Stimulated activated CD8-positive, alpha-beta memory T cell treated with anti-CD3 and anti-CD28 coated beads, Interleukin-4, amount 100 ng/mL, for 4 hours (primary cell): Measurements from ENCODE around the gene CNGA2.

Source experiments
- DNase-seq, 2 donors: peaks; one replicate each; pipeline ENCODE4 v3.0.0-alpha.2; 2020; ENCODE audit warnings: low read depth in 2 of 2, low spot score in 1 of 2

CNGA2 gene

DNA sequence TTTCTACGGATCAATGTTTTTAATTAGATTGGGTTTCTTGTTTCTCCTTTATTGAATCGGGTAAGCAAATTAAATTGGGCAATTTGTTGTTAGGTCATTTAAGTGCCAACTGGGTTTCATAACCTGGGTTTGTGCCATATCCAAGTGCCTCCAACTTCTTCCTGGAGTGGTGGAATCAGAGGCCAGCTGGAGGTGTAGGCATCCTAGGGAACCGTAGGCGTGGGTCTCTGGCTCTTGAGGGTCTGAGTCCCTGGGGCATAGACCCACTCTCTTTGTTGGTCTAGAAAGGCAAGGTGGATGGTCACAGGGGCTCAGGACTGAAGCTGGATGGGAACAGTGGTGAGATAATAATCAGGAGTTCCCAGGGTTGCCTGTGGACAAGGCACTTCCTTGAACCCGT, 18.3 kb downstream of the CNGA2 start:
- no peak for DNase-seq

DNA sequence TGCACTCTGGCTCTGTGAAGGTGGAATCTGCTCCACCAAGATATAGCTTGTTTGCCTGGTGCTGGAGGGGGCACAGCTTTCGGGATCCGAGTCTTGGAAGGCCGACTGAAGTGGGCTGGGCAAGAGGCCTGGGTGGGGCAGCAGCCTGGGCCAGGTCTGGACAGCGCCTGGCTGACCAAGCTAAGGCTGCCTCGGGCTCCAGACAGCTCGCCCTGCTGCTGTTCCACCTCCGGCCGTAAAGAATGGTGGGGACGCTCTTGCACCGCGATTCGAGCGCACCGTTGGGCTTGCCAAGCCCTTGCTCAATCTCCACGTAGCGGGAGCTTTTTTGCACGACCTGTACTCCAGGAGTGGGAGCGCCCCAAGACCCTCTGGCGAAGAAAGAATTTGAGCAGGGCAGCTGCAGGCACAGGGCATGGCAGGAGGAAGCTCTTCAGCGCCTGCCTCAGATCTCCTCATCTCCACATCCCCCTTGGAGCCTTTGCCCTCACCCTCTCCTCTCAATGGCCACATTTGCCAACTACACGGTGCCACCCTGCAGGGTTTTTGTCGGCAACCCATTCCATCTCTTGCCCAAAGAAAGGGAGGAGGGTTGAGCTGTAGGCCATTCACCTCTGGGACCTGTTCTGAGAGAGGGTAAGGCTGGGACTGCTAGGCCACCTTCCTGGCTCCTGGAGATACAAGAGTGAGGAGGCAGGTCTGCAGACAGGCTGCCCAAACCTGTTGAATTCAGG, 18.9 kb downstream of the CNGA2 start:
- DNase-seq, result no peak

DNA sequence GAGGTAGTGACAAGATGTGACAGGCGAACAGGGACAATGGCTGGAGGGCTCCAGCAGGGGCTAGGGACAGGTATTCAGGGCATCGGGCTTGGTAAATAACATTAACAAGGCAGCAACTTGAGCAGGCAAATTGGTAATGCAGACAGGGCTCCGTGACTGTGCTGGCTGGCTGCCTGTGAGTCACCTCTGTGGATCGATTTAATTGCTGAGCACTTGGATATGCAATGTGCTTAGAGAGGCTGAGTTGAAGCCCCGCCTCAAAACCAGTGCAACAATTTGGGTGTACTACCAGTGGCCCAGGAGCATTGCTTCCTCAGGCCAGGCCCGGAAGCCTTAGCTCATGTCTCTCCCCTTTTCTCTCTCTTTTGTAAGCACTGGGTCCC, 19.5 kb downstream of the CNGA2 start:
- no peak for DNase-seq

DNA sequence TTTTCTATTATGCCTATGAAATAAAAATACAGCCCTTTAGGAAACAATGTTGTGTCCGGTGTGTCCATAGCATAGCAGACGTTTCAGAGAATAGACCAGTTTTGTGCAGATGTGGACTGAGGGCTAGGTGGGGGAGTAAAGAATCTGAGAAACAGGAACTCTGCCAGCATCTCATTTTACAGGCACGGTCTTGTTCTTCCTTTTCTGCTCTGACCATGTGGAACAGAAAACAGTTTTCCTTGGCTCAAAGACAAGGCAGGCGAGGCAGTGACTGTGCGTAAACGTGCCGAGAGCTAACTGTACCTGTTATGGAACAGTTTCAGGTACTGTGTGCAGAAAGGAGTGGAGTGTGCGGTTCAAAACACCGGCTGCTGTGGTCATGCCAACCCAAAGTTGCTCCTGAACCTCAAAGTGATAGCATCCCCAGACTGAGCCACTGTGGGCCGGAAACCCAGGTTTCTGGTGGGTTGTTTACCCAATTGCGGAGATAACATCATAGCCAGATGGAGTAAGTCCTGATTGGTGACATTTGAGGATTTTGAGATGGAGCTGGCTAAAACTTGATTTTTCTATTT, 20.2 kb downstream of the CNGA2 start:
- no peak for DNase-seq

DNA sequence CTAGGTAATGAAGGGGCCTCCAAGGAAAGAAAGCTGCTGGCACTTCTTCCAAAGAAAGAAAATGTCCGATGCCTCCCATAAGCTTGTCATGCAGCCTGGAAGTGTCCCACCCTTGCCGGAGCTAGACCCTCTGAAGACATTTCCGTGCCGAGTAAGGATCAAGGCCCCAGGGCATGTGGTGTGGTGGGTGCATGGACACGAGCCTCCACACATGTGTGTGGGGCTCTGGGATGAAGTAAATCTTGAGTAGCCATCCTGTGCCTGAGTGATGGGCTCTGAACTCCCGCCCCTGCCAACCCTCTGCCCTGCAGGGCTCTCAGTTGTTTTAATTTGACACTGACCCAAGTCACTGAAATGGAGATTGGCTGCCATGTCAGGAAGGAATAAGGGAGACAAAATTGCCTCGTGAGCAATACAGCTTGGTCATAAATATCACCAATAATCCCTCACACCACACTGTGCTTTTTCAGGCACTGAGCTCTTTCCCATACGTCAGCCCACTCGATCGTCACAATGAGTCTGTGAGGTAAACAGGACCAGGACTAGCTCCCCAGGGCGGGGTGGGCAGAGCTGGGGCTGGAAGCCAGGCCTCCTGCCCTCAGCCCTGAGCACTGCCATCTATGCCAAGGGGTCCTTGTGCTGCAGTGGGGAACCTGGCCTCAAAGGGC, 24.6 kb downstream of the CNGA2 start:
- DNase-seq, result no peak

DNA sequence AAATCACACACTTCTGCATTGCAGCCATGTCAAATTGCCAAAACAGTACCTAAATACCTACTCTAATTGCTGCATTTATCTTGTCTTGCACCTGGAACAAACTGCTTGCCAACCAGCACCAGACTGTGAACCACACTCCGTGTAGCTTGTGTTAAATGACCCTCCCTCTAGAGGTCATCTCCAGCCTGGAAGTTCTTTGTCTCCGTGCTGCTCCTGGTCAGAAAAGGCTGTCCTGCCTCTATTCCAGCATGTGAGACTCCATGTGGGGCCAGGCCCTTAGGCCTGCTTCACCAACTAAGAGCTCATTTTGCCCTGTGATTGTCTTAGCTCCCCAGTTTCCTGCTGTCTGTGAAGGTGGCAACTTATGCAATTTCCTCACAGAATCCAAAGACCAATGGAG, 28.3 kb downstream of the CNGA2 start:
- no peak for DNase-seq

DNA sequence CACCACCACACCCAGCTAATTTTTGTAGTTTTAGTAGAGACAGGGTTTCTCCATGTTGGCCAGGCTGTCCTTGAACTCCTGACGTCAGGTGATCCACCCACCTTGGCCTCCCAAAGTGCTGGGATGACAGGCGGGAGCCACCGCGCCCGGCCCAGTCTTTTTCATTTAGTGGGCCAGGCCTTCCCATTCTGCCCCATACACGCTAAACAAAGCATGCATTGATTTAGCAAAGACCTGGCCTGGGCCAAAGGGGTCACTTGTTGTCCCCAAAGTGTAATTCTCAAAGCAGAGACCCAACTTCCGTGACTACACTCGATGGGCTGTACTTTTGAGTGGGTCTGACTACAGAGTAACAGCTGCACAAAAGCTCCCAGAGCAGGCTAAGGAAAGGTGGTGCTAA, 29.2 kb downstream of the CNGA2 start:
- no peak for DNase-seq

DNA sequence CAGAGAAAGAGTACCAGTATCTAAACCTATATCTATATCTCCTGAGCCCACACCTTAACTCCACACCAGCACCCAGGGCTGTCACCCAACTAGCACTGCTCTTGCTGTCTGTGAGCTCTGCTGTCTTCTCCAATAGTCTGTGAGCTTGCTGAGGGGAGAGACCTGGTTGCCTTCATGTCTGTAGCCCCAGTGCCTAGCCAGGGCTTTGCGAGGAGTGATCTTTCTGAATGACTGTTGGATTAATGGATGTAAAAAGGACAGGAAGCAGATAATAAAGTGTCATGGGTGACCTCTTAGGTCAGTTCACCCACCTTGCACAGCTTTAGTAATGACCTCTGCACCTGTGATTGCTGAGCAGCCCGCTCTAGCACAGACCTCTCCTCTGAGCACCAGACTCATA, 30.5 kb downstream of the CNGA2 start:
- DNase-seq, result no peak

DNA sequence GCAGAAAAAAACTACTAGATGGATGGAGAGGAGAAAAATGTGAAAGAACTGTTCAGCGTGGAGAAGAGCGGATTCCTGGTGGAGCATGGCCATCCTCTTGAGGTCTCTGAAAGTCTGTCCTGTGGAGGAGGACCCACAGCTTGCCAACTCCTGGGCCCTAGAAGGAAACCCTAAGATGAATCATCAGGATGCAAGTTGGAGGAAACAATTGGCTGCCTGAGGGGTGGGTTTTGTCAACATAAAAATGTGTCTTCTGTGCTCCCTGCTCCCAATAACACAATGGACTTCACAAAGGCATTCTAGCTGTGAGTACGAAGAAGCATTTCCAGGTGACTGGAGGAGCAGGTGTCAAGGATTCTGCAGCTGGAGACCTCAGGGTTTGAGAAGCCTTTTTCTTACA, 37.2 kb downstream of the CNGA2 start:
- no peak for DNase-seq

DNA sequence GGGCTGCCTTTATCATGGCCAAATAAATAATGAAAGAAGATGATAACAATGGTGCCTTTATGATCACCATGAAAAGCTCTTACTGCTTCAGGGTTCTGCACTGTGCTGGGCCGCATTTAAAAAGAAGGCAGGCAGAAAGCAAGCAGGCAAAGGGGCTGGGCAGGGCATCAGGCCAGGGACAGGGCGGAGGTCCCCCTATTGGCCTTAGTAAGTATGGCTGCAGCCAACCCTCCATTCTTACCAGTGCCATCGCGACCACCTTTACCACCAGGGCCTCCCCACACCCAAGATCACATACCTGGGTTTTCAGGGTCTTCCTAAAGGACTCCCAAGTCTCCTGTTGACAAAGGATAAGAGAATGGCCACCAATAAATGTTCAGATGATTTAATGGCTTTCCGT, 38.9 kb downstream of the CNGA2 start:
- no peak for DNase-seq

DNA sequence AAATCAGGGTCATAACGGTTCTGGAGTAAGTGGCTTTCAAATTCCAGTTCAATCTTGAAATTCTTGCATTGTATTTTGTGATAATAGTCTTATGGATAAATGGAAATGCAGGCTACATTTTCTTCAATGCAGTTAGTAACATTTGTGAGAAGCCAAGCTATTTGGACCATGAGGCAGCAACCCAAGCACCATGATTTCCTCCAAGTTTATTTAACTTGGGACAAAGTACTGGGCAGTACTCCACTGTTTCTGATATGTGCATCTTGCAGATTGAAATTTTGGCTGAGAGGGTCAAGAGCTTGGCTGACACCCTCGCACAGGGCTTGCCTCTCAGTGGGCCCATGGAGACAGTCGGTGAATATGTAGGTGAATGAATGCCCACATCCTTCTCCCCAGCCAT, 39.9 kb downstream of the CNGA2 start:
- DNase-seq, result no peak

DNA sequence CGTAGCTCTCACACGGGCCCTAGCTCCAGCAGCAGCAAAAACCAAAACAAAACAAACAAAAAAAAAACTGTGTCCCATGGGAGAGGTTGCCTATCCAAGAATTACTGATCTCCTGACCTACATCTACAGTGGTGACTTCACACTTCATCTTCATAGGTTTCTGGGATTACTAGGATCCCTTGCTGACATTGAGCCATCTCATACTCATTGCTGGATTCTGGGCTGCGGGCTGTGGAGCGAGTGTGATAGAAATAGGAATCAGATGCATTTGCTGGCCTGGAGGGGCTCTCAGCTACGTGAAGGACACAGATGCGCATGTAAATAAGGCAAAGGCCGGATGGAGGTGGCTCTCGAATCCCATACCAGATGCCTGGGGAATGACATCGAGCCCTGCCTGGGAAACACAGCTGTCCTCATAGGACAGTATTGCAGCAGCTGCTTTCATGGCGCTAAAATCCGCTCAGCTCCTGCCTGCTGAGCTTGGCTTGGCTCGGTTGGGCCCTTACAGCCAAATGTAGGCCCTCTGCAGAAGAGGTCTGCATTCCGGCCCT, 41.7 kb downstream of the CNGA2 start:
- no peak for DNase-seq

DNA sequence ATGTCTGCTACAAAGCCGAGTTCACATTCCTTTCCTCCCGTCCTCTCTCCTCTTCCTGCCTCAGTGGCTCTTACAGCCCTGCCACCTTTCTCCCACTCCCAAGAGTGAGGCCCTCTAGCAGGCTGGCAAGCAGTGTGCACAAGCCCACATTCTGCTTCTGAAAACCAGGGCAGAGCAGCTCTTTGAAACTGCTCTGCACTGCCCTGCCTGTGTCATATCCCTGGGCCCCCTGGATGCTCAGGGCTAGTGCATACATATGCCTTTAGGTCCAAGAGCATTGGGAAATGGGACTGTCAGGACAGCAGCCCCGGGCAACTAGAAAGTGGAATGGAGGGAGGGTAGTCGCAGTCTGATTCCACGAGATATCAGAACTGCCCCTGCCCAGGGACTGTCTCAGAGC, 42.4 kb downstream of the CNGA2 start:
- no peak for DNase-seq

DNA sequence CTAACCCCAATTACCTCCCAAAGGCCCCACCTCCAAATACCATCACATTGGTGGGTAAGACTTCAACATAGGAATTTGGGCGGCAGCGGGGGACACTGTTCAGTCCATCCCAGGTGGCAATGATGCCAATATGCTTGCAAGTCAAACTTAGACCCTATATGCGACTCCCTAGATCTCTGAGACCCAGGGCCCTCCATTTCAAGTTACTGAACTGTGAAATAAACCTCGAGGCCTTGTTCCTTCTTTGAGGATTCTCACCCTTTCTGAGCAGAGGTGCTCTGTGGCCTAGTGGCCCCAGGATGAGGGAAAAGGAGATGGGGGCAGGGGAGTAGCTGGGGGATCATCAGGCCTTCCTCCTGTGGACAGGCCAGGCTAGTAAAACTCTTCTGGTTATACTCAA, 44.7 kb downstream of the CNGA2 start:
- DNase-seq, result no peak

DNA sequence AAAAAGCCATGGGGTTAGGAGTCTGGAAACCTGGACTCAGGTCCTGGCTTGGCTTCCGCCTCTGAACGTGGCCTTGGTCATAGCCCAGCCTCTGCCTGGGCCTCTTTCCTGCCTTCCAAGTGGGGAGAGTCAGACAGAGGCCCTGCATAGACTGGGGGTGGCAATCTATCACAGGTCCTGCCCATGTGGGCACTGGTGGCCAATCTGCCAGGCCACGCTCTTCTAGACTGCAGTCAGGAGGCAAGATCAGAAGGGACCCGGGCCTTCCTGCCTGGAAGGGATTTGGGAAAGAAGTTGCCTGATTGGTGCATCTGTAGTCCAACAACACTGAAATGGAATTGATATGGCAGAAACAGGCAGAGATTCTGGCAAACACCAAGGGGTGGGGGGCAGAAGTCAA, 46.1 kb downstream of the CNGA2 start:
- no peak for DNase-seq

DNA sequence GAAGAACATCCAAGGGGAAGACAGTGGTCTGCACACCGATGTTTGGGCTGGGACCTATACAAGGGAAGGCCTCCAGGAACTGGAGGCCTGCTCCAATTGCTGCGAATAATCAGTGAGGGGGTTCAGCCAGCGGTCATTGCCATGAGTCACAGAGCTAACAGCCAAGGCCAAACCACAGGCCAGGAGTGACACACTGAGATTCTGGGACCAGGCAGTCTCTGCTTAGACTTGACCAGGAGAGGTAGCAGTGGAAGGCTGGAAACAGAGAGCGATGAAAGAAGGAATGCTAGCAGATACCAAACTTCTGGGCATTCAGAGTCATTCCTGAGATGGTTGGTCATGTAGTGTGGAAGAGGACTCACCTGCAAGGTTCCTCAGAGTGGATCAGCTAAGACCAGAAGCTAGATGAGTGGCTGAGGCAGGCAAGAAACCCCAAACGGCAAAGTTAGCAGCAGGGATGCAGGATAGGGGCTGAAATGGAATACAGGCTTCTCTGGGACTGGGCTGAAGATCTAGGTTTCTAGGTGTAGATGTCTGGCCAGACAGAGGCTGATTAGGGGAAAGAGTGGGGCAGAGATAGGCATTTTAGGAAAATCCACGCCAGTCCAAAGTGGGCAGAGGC, 54.7 kb downstream of the CNGA2 start:
- DNase-seq, result no peak

DNA sequence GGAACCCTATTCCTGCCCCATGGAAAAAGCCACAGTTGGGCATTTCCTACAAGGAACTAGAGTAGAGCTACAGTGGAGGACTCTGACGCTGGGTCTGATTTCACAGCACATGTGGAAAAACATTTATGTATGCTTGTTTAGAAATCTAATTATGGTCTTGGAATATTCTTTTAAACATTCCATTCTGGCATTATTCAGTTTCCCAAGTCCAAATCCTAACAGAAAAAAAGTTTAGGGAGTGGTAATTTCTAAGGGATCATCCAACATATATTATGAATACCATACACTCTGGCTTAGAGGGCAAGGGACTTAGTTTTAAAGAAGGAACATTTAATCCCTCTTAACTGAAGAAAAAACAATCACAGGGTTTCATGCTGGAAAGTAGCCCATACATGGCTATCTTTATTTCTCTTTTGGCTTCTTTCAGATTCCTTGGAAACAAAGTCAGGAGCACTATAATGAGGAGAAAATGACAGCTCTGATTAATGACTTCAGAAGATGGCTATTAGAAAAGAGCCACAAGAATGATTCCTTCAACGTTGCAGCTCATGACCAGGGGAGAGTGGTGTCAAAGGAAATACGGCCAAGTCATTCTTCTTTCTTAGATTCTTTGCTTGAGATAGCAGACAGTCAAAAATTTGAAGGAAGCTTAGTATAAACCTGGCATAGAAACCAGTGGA, 56.1 kb downstream of the CNGA2 start:
- DNase-seq, result no peak

DNA sequence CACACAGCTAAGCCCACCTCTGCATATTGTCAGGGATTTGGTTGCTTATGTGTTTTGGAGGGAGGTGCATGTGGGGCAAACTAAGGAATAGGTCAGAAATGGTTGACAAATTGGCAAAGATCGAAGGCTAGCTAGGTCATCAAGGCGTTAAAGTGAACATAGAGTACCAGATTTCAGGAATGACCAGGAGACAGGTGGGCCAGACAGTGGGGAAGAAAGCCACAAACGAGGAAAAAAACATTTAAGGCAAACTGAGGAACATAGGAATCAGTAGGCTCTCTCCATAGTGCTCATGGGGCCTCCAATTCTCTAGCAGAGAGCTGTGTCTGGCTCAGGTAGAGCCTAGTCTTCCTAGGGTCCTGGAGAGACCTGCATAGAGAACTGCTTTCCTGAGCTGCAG, 57.4 kb downstream of the CNGA2 start:
- no peak for DNase-seq

DNA sequence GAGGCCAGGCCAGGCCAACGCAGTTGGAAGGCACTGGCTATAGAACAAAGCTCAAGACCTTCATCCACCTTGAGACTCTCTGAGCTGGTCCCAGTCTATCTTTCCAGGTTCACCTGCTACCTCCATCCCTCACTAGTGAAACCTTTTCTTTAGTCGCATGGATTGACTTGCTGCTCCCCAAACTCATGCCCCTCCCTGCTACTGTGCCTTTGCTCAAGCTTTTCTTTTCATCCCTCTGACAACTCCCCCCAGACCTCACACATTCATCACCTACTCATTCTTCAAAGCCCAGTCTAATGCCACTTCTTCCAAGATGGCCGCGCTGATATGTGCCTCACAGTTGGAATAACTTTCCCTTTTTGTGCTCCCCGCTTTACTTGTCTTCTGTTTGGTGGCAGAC, 58.0 kb downstream of the CNGA2 start:
- no peak for DNase-seq

DNA sequence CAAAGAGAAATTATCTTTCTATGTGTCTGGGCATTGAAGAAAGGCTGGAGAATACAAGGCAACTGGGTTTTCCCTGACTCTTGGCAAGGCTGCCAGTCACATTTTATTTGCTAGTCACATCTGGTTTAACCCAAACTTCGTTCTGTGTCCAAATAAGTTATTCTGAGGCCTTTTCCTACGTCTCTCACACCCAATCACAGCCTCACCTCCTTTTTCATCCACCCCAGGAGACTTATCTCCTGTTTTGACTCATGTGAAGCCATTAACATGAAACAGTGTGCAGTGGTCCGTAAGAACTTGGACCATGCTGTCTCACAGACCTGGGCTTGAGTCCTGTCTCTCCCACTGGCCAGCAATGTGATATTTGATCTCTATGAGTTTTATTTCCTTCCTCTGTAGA, 59.3 kb downstream of the CNGA2 start:
- DNase-seq, result no peak
